GM23338 (cell line): ENCODE results near the gene PAQR6. TPM values are rescaled to one million over a fixed set of nuclear protein-coding genes. Genes with fewer than 3 reads are reported as not detected.

Source experiments
- ATAC-seq: fragments of 200-7000 bp; cut with Tn5 transposase; 3 replicates; pipeline ENCODE4 v1.9.1; 2020
- DNase-seq: peaks from one replicate; pipeline ENCODE4 v3.0.0-alpha.2; 2015; ENCODE audit warnings: low spot score
- H2AFZ ChIP-seq: fragments of 200-600 bp; sonication (generic); 2 replicates; pipeline ENCODE4 v1.8.0; 2016; ENCODE audit warnings: antibody characterized with exemption, mild to moderate bottlenecking, moderate library complexity
- H3F3A ChIP-seq: fragments of 200-600 bp; sonication (generic); replicated peaks from 2 replicates; pipeline ENCODE4 v1.8.0; 2017; ENCODE audit warnings: antibody characterized with exemption, mixed run types, low read depth
- H3K27ac ChIP-seq: fragments of 200-600 bp; sonication (generic); 2 replicates; pipeline ENCODE4 v1.6.1; 2016; ENCODE audit warnings: low read depth
- H3K27me3 ChIP-seq: fragments of 200-600 bp; sonication (generic); 2 replicates; pipeline ENCODE4 v1.8.0; 2016; ENCODE audit warnings: mild to moderate bottlenecking, mixed run types, moderate library complexity; ENCODE audit not compliant: insufficient read depth
- H3K36me3 ChIP-seq: fragments of 200-600 bp; sonication (generic); 2 replicates; pipeline ENCODE4 v1.8.0; 2016; ENCODE audit warnings: mild to moderate bottlenecking; ENCODE audit not compliant: insufficient read depth
- H3K4me1 ChIP-seq: fragments of 200-600 bp; sonication (generic); 2 replicates; pipeline ENCODE4 v1.8.0; 2016; ENCODE audit warnings: mild to moderate bottlenecking, moderate library complexity; ENCODE audit not compliant: insufficient read depth
- H3K4me2 ChIP-seq: fragments of 200-600 bp; sonication (generic); 2 replicates; pipeline ENCODE4 v1.7.1; 2017; ENCODE audit warnings: mixed run types
- H3K4me3 ChIP-seq: fragments of 200-600 bp; sonication (generic); 2 replicates; pipeline ENCODE4 v1.6.1; 2016; ENCODE audit warnings: mixed run types
- H3K79me2 ChIP-seq: fragments of 200-600 bp; sonication (generic); replicated peaks from 2 replicates; pipeline ENCODE4 v1.8.0; 2017; ENCODE audit warnings: mild to moderate bottlenecking; ENCODE audit not compliant: insufficient read depth
- H3K9me2 ChIP-seq: fragments of 200-600 bp; sonication (generic); 2 replicates; pipeline ENCODE4 v1.8.0; 2017; ENCODE audit not compliant: insufficient read depth
- H4K20me1 ChIP-seq: fragments of 200-600 bp; sonication (generic); replicated peaks from 2 replicates; pipeline ENCODE4 v1.8.0; 2017; ENCODE audit warnings: mild to moderate bottlenecking; ENCODE audit not compliant: insufficient read depth
- H3K27ac Mint-ChIP-seq: 2 replicates; pipeline ENCODE4 v1.8.0; 2020; ENCODE audit warnings: inconsistent platforms, mild to moderate bottlenecking, moderate library complexity, mixed read lengths
- H3K27me3 Mint-ChIP-seq: 3 replicates; pipeline ENCODE4 v1.8.0; 2022; ENCODE audit warnings: low read depth, mild to moderate bottlenecking, moderate library complexity, mixed read lengths, inconsistent platforms; ENCODE audit not compliant: insufficient read depth, poor library complexity
- H3K36me3 Mint-ChIP-seq: 3 replicates; pipeline ENCODE4 v1.8.0; 2021; ENCODE audit warnings: low read depth, mild to moderate bottlenecking, inconsistent platforms, moderate library complexity, mixed read lengths
- H3K4me1 Mint-ChIP-seq: 3 replicates; pipeline ENCODE4 v1.8.0; 2020; ENCODE audit warnings: mild to moderate bottlenecking, inconsistent platforms, mixed read lengths
- H3K4me3 Mint-ChIP-seq: 3 replicates; pipeline ENCODE4 v1.8.0; 2021; ENCODE audit warnings: moderate library complexity, mild to moderate bottlenecking, inconsistent platforms, mixed read lengths
- H3K9me3 Mint-ChIP-seq: 3 replicates; pipeline ENCODE4 v1.8.0; 2020; ENCODE audit warnings: moderate library complexity, mild to moderate bottlenecking, inconsistent platforms, mixed read lengths
- CREB1 ChIP-seq: fragments of 250-450 bp; sonication (Bioruptor Pico); IDR thresholded peaks from 2 replicates; pipeline ENCODE4 v1.5.0; 2020; ENCODE audit warnings: low read depth, mild to moderate bottlenecking, moderate library complexity
- CTCF ChIP-seq, 2 experiments: fragments of 200-600 bp in 1 of 2; sonication (generic) in 1 of 2; conservative IDR thresholded peaks; 2 replicates each; pipeline versions ENCODE4 v1.5.1 to v1.6.1; 2016 to 2017; ENCODE audit warnings: antibody characterized with exemption in 2 of 2, low read depth in 2 of 2, mild to moderate bottlenecking in 2 of 2, moderate library complexity in 1 of 2
- ETS1 ChIP-seq: IDR thresholded peaks from 2 replicates; pipeline ENCODE4 v1.6.1; 2016; ENCODE audit warnings: antibody characterized with exemption
- EZH2phosphoT487 ChIP-seq: fragments of 200-600 bp; sonication (generic); IDR thresholded peaks from one replicate; pipeline ENCODE4 v1.8.1; 2018; ENCODE audit warnings: antibody characterized with exemption; ENCODE audit not compliant: unreplicated experiment
- JUNB ChIP-seq: IDR thresholded peaks from one replicate; pipeline ENCODE4 v1.6.1; 2016; ENCODE audit warnings: antibody characterized with exemption; ENCODE audit not compliant: unreplicated experiment
- POLR2AphosphoS5 ChIP-seq: IDR thresholded peaks from 2 replicates; pipeline ENCODE4 v1.6.1; 2016; ENCODE audit warnings: antibody characterized with exemption, low read depth
- STAT1 ChIP-seq: IDR thresholded peaks from one replicate; pipeline ENCODE4 v1.6.1; 2016; ENCODE audit warnings: antibody characterized with exemption; ENCODE audit not compliant: unreplicated experiment
- ZNF462 ChIP-seq: fragments of 250-450 bp; sonication (Bioruptor Pico); IDR thresholded peaks from 2 replicates; pipeline ENCODE4 v1.5.0; 2020; ENCODE audit warnings: mild to moderate bottlenecking, moderate library complexity
- polyA plus RNA-seq: library from polyadenylated mRNA; unstranded; fragments of >200 nt; fragmentation: Nextera tagmentation; extraction: Ambion mirVana; gene quantifications from 2 replicates; pipeline ENCODE4 v1.2.1, GENCODE V29; 2016
- total RNA-seq: library from RNA; depleted of rRNA; stranded (reverse); fragments of >200 nt; shearing (Covaris generic); gene quantifications from 2 replicates; pipeline ENCODE4 v1.2.3, GENCODE V29; 2014

Gene PAQR6
- total and polyA plus RNA-seq, 2 experiments from 2014 or later: 2.4 to 4.2 TPM

GRCh38 chr1:156242738-156243137 lies 5.1 kb downstream of the PAQR6 start (continued):
- TF ChIP-seq ZNF462 (CRISPR knock-in tag) (no peak), ETS1 (no peak), JUNB (no peak), STAT1 (no peak), POLR2AphosphoS5 (no peak), EZH2phosphoT487 (no peak), CREB1 (CRISPR knock-in tag) (no peak)

- Mint-ChIP-seq H3K9me3 (no peaks in the 10 kb centered on the region), H3K27me3 (peaks cover 19% of the 10 kb centered on the region), H3K4me3 (no peak within 1 kb of the TSS), H3K4me1 (peaks cover 16% of the 10 kb centered on the region), H3K36me3 (peaks cover 28% of the 10 kb centered on the region), H3K27ac (no peak within 1 kb of the TSS)
- no peak within 1 kb of the TSS for H3K4me3 ChIP-seq
- H4K20me1 ChIP-seq: no peaks in the 10 kb centered on the region
- peaks cover 10% of the 10 kb centered on the region; the same call in 1 of the 2 replicates for H3F3A ChIP-seq
- H3K9me2 ChIP-seq: no peaks in the 10 kb centered on the region
- no peaks in the 10 kb centered on the region for H3K27me3 ChIP-seq
- no peak within 1 kb of the TSS for H3K4me2 ChIP-seq
- H3K27ac ChIP-seq: no peak within 1 kb of the TSS; the same call in 1 of the 2 replicates
- H3K4me1 ChIP-seq: peaks cover 18% of the 10 kb centered on the region
- DNase-seq (no peak), ATAC-seq (no peak)
- H3K36me3 ChIP-seq: peaks cover 2% of the 10 kb centered on the region; the same call in 1 of the 2 replicates
- no peaks in the 10 kb centered on the region for H3K79me2 ChIP-seq
- no peak within 1 kb of the TSS for H2AFZ ChIP-seq
- TF ChIP-seq ETS1 (no peak), JUNB (no peak), CTCF (conservative IDR thresholded peaks at IDR 0.05; ENCODE audit: low read depth in 2 of 2) (no peak)
Measured at GRCh38 chr1:156241926-156242325, 5.9 kb downstream of the PAQR6 start, which contains the start of gene BGLAP. Gene BGLAP, plus strand, starts transcription at chr1:156242184. Its CDS starts 48 bp downstream, at chr1:156242232.
